ENCODE results near the gene TEKT2.

The TEKT2 gene

DNA sequence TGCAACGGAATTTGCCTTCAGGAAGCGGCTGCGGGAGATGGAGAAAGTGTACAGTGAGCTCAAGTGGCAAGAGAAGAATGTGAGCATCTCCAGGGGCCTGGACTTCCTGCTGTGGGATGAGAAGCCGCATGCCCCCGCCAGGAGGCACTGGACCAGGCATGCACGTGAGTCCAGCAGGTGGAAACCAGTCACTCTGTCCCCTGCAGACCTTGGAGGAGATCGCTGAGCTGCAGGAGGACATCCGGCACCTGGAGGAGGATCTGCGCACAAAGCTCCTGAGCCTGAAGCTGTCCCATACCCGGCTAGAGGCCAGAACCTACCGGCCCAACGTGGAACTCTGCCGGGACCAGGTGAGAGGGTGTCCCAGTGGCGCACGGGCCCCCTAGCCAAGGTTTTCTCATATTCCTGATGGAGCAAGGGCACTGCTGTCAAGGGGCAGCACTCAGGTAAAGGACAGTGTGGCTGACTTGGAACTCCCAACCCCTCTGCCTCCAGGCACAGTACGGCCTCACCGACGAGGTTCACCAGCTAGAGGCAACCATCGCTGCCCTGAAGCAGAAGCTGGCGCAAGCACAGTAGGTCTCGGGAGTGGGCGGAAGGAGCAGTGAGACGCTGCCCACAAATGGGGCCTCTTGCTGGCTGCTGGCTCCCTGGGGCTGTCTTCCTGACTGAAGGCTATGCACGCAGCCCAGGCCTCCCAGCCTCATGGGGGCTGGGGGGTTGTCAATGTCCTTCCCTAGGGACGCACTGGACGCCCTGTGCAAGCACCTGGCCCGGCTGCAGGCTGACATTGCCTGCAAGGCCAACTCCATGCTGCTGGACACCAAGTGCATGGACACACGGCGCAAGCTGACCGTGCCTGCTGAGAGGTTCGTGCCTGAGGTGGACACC, 3.6 kb downstream of the TEKT2 start:
- no peak for DNase-seq (ENCODE audit: low read depth, low spot score)

DNA sequence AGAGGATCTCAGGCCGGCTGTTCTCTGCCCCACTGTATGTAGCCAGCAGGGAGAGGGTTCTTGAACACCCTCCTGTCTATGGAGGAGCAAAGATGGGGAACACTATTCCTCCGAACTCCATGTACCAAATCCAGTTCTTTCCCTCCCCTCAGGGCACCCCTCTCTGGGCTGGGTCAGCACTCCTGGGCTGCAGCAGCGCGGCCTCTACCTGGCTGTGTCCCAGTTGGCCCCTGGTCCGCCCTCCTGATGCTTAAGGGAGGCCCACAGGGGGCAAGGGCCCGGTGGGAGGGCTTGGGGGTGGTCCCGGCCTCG, 4.3 kb downstream of the TEKT2 start:
- DNase-seq (ENCODE audit: low read depth, low spot score): no peak

DNA sequence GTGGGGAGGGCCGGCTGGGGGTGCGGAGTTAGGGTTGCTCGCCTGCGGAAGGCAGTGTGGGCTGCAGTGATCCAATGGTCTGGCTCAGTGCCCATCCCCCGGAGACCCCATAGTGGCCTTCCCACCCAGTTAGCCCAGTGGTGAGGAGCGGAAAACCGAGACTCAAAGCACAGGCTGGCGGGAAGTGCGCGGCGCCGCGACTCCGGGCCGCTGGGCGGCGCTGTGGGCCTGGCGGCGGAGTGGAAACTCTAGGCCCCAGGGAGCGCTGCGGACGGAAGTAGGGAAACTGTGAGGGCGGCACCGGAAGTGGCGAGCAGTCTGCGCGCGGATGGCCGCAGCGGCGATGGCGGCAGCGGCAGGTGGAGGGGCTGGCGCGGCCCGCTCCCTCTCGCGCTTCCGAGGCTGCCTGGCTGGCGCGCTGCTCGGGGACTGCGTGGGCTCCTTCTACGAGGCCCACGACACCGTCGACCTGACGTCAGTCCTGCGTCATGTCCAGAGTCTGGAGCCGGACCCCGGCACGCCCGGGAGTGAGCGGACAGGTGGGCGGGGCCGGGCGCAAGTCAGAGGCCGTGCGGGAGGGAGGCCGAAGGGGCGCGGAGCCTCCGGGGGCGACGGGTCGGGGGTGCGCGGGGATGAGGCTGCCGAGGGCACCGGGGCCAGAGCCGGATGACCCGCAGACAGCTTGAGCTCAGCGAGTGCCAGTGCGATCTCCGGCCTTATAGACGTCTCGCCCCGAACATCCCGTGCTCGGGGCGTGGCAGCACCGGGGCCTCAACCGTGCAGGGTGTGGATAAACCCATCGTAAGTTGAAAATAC, 4.9 kb downstream of the TEKT2 start, which contains the start of gene ADPRS:
Gene ADPRS (plus strand): TSS at position 316 of the 816 bp plus-strand sequence. CDS start 13 bp downstream, at position 329.
- peak; percentile 63 for DNase-seq (ENCODE audit: low read depth, low spot score)

DNA sequence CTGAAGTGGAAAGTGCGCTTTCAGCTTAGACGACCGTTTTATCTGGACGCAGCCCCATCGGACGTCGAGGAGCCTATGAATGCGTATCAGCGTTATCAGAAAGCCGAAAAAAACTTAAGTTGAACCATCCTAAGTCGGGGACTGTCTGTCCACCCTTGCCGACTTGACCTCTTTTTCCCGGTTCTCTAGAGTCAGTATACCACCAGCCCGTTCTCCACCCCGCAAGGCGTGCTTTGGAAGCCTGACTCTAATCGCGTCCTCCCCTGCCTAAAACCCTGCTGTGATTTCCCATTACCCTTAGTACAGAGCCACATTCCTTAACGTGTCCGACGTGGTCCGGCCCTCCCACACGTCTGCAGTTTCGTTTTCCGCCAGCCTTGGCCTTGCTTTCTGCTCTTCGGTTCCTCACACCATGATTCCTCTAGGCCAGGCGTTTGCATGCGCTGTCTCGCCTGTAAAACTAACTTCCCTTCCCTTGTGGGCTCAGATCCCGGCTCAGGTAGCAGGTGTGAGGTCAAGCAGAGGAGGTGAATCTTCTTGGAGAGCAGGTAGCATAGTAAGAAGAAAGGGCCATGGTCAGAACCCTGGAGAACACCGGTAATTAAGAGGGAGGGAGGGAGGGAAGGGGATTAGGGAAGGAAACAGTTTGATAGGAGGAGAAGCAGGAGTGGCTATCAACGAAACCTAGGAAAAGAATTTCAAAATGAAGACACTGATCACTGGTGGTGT, 5.7 kb downstream of the TEKT2 start:
- DNase-seq (ENCODE audit: low read depth, low spot score): no peak

DNA sequence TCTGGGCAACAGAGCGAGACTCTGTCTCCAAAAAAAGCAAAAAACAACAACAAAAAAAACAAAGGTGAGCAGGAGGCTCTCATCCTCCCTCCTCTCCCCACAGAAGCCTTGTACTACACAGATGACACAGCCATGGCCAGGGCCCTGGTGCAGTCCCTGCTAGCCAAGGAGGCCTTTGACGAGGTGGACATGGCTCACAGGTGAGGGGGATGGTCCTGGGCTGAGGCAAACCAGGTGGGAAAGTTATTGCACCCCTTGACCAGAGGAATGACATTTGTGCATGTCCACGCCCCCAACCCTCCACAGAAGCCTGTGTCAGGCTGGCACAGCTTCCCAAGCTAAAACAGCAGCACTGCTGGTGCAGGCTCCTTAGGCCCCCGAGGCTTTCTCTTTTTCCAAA, 7.2 kb downstream of the TEKT2 start:
- no peak for DNase-seq (ENCODE audit: low read depth, low spot score)

DNA sequence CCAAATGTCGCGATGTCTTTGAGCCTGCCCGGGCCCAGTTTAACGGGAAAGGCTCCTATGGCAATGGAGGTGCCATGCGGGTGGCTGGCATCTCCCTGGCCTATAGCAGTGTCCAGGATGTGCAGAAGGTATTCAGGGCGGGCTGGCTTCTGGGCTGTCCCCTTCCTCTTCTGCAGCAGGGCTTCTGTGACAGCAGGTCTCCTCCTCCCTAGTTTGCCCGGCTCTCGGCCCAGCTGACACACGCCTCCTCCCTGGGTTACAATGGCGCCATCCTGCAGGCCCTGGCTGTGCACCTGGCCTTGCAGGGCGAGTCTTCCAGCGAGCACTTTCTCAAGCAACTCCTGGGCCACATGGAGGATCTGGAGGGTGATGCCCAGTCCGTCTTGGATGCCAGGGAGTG, 7.8 kb downstream of the TEKT2 start:
- no peak for DNase-seq (ENCODE audit: low read depth, low spot score)

DNA sequence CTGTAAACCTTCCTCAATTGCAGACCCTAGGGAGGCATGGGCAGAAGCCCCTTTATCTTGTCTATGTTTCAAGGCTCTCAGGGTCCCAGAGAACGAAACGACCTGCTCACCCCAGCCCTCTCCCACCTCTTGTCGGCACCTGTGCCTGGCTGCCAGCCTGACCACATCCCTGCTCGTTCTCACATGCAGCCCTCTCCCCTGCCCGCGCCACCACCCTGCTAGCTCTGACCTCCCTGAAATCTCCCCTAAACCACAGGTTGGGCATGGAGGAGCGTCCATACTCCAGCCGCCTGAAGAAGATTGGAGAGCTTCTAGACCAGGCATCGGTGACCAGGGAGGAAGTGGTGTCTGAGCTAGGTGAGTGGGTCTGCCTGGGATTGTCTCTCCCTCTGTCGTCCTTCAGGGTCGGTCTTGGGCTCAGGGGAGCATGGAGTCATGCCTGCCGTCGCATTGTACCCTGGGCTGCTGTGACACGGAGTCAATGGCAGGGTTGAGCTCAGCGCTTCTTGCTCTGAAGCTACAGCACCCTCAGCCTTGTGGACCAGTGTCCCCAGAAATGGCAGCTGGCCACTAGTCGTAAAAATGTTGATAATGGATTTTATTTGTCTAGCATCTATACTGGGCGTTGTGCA, 8.4 kb downstream of the TEKT2 start:
- no peak for DNase-seq (ENCODE audit: low read depth, low spot score)

DNA sequence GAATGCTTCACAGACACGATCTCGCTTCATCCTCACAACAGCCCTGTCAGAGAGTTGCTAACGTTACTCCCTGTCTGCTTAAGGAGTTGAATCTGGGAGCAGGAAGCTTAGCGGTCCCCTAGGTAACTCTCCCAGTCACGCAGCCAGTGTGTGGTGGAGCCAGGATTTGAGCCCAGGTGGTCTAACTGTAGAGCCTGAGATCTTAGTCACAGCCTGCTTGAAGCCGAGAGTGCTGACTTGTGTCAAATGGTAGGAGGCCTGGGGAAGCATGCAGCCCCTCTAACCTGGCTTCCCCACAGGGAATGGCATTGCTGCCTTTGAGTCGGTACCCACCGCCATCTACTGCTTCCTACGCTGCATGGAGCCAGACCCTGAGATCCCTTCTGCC, 8.9 kb downstream of the TEKT2 start:
- no peak for DNase-seq (ENCODE audit: low read depth, low spot score)

DNA sequence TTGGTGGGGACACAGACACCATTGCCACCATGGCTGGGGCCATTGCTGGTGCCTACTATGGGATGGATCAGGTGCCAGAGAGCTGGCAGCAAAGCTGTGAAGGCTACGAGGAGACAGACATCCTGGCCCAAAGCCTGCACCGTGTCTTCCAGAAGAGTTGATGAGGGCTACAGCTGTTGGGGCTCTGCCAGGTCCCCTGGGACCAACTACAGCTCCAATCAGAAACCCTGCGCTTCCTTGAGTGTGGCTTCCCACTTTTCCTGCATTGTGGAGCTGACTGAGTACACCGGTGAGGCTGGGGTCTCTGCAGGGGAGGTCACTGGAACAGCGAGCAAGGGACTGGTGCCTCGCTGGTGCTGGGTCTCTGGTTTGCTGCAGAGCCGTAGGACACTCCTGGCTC, 9.3 kb downstream of the TEKT2 start:
- no peak for DNase-seq (ENCODE audit: low read depth, low spot score)

DNA sequence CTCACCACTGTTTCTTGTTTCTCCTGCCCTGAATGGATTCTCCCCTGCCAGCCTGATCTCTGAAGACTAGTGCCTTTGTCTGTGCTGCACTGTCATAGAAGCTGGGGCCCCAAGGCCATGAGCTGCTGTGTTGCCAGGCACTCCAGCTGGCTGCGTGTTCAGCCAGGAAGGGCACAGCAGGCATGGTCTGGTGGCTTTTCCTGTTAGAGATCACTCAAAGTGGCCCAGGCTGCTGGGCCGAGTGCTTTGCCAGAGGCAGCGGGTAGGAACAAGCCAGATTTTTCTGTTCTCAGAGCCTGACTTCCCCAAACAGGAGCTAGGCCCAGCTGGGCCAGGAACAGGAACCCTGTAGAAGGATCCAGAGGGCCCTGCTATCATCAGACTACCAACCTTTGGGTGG, 10.0 kb downstream of the TEKT2 start:
- DNase-seq (ENCODE audit: low read depth, low spot score): no peak

DNA sequence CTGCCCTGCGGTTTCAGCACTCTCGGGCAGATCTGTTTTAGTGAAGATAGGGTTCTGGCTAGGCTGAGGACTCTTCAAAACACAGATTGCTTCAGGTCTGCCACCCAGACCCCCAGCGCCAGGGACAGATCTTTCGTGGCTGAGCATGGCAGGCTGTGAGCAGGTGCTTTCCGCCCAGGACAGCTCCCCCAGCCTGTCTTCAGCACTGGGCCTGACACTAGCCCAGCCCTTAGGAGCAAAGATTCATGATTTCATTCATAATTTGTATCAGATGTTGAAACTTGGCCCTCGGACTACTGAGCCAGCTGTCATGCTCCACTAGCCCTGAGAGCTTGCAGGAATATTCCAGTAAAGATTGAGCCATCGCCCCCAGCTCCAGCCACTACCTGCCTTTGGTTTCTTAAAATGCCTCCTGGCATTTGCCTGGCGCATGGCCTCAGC, 10.7 kb downstream of the TEKT2 start:
- DNase-seq (ENCODE audit: low read depth, low spot score): no peak

DNA sequence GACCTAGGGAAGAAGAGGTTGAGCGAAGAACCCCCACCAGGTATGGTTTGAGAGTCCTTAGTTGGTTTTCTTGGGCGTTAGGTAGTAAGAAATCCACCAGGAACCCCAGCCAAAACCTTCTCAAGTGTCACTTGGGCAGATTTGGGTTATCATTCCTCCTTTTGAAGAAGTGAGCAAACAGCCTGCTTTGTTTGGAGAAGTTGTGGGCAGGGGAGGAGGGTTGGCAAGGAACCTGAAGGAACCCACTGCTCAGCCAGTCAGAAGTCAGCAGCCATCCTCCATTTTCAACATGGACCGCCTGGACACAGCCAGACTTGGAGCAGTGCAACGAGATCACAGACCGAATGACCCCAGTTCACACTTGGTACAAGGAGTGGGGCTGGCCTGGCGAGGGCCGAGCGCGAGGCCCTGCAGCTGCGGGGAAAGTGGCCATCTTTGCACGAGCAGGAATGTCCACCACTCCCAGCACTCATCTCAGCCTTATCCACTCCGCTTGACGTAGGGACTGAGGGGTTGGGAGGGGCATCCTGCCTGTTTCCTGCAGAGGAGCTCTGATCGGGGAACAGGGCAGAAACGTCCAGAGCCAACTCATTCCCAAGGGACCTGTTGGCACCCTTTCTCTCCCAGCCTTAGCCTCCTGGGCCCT, 12.0 kb downstream of the TEKT2 start:
- DNase-seq (ENCODE audit: low read depth, low spot score): no peak

DNA sequence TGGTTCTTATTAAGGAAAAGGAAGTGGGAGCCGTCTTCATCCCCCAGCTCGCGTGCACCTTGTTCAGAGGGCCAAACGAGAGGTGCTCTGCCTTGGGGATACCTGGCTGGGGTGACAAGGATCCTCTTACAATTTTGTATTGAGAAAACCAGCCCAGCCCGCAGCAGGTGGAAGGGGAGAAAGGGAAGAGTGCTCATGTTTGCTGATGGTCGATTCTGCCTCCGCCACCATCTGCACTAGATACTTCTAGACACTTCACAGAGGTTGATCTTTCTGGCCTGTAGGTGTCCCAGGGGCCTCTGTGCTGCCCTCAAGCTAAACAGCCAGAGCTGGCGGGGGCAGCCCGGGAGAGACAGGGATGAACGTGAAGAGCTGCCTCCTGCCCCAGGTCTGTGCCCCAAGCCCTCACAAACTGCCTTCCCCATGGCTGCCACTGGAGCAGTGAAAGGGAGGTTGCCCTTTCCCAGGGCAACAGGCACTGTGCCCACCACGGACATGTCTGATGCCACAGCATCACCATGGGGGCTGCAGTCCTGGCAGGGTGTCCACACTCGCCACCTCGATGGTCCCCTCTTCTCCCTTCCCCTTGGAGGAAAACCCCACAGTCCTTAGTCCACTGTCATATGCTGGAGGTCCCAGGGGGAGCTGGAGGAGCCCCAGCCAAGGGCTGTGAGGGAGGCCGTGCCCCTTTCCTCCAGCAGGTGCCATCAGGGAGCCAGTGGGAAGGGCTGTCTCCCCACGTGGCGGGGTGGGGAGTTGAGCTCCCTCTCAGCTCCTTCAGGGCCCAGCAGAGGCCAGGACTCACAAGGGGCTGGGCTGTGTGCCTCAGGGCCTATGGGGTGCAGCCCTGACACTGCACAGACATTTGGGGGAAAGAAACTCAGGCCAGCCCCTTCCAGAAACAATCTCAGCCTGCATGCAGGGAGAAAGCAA, 12.9 kb downstream of the TEKT2 start:
- no peak for DNase-seq (ENCODE audit: low read depth, low spot score)

DNA sequence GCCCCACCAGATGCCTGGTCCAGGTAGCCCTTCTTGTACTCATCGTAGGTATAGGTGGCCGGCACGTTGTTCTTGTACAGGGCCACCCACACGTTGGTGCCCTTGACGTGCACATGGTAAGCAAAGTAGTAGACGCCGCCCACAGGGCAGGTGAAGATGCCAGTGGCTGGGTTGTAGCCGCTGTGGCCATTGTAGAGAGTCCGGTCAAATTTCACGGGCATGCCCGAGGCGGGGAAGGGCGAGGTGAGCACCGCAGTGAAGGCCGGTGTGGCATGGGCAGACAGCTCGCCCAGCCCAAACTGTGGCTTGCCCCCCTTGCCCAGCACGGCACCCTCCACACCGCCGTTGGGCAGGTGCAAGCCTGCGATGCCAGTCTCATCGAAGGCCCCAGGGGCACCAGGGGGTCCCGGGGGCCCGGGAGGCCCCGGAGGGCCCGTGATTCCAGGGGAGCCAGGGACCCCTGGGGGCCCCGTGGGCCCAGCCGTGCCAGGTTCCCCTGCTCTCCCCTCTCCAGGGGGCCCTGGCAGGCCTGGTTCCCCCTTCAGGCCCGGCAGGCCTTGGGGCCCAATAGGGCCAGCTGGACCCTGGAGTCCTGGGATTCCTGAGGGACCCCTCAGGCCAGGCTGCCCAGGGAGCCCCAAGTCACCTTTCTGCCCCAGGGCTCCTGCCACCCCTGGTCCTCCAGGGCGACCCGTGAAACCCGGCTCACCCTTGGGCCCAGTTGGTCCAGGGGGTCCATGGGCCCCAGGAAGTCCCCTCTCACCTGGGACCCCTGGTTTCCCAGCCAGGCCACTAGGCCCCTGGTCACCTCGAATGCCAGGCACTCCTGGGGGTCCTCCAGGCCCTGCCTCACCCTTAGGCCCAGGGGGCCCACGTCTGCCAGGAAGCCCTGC, 14.0 kb downstream of the TEKT2 start:
- DNase-seq (ENCODE audit: low read depth, low spot score): no peak

DNA sequence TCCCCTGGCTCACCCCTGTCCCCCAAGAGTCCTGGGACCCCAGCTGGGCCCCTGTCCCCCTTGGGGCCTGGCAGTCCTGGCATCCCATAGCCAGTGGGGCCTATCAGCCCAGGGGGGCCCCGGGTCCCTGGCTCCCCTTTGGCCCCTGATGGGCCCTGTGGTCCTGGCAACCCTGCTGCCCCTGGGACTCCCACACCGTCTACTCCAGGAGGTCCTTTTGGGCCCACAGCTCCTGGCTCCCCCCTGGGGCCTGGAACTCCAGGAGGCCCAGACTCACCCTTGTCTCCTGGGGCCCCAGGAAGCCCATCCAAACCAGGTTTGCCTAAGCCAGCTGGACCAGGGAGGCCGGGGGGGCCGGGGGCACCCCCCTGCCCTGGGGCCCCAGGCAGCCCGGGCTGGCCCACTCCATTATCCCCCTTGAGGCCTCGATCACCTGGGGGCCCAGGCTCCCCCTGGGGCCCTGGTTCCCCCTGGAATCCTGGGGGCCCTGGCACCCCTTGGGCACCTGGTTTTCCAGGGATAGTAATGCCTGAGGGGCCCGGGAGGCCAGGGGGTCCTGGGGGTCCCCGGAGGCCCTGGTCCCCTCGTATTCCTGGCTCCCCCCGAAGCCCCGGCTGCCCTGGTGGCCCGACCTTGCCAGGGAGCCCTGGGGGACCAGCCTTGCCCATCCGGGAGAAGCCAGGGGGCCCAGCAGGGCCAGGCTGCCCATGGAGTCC, 14.9 kb downstream of the TEKT2 start:
- DNase-seq (ENCODE audit: low read depth, low spot score): no peak

DNA sequence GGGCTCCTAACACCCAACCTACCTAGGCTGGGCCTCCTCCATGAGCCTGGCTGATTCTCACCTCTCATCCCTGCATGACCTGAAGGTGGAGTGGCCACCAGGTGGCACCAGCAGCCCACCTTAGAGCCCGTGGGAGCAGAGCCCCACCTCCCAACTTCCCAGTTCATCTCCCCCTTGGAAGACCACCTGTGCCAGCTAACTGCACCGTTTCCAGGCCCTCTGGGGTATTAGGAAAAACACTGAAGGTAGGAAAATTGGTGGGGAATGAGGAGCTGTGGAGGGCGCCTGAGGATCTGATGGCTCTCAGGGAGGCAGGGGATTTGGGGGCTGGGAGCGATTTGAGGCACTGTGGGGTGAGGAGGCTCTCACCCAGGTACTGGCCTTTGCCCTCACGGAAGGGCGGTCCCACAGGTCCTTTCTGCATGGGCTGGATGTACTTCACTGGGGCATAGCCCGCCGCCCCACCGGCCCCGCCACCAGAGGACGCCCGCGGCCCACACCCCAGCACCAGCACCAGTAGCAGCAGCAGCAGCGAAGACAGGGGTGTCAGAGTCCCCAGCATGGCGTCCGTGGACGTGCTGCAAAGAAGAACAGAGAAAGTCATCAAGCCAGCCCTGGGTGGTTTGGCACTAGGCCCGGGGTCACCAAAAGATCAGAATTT, 15.9 kb downstream of the TEKT2 start:
- DNase-seq (ENCODE audit: low read depth, low spot score): no peak

DNA sequence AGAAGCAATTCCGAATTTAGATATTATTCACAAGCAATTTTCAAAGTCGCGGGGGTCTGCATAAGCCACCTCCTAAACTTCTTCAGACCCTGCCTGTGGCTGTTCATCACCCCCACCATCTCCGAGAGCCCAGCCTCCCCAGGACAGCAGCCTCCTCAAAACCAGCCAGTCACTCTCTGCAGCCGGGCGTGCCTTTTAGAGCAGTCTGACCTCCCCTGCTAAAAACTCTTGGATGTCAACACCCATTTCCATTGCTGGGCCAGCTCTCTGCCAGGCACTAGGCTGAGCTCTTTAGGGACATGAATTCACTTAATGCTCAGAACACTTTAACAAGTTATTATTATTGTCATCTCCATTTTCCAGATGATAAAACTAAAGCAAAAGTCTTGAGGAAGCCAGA, 16.5 kb downstream of the TEKT2 start:
- DNase-seq (ENCODE audit: low read depth, low spot score): no peak

DNA sequence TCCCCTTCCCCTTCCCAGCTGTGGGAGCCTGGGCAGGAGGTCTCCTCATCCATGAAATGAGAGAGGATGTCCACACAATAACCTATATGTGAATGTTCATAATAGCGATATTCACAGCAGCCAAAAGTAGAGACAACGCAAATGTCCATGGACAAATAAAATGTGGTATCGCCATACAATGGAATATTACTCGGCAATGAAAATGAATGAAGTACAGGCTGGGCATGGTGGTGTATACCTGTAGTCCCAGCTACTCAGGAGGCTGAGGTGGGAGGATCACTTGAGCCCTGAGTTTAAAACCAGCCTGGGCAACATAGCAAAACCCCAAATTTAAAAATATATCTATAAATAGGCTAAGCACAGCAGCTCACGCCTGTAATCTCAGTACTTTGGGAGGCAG, 17.7 kb downstream of the TEKT2 start:
- no peak for DNase-seq (ENCODE audit: low read depth, low spot score)

Measured in iPS DF 19.7 (cell line).